Thoracic aorta (tissue), 2 donors: ENCODE data around the gene IQSEC1. TPM values are rescaled to one million over a fixed set of nuclear protein-coding genes. Genes with fewer than 3 reads are reported as not detected.
A peak's percentile ranks its signal among the peaks of the same experiment; 100 is the strongest.

Experiments used
- ATAC-seq: fragments of 150-250 bp; one replicate; pipeline ENCODE4 v1.8.0; 2017; ENCODE audit warnings: low read depth; ENCODE audit not compliant: insufficient number of reproducible peaks, low FRiP score
- DNase-seq: peaks from one replicate; pipeline ENCODE4 v3.0.0-alpha.2; 2020; ENCODE audit warnings: low spot score
- H3K27ac ChIP-seq, 2 donors: fragments of 200-600 bp; sonication (generic); 1 replicate in 1 of 2; 2 replicates in 1 of 2; pipeline ENCODE4 v1.5.1; 2016; ENCODE audit warnings: mild to moderate bottlenecking in 2 of 2, moderate library complexity in 2 of 2
- H3K27me3 ChIP-seq: fragments of 200-600 bp; sonication (generic); replicated peaks from 2 replicates; pipeline ENCODE4 v1.6.0; 2016; ENCODE audit warnings: mild to moderate bottlenecking; ENCODE audit not compliant: insufficient read depth
- H3K36me3 ChIP-seq: fragments of 200-600 bp; sonication (generic); one replicate; pipeline ENCODE4 v1.5.1; 2016
- H3K4me1 ChIP-seq, 2 donors: fragments of 200-600 bp; sonication (generic); 1 replicate in 1 of 2; 2 replicates in 1 of 2; pipeline versions ENCODE4 v1.5.1 to v1.6.0; 2016; ENCODE audit warnings: low read depth in 2 of 2, mild to moderate bottlenecking in 1 of 2; ENCODE audit not compliant: control insufficient read depth in 1 of 2
- H3K4me3 ChIP-seq: fragments of 200-600 bp; sonication (generic); 2 replicates; pipeline ENCODE4 v1.5.1; 2016; ENCODE audit warnings: mild to moderate bottlenecking
- H3K9me3 ChIP-seq: fragments of 200-600 bp; sonication (generic); 2 replicates; pipeline ENCODE4 v1.5.1; 2016
- total RNA-seq, 2 donors: library from RNA; depleted of rRNA; stranded (reverse); fragments of >200 nt; gene quantifications; one replicate each; pipeline versions ENCODE4 v1.1.0 to v1.2.3, GENCODE V29; 2016
- TF ChIP-seq, protein P1 (sequence below): fragments of 200-600 bp; sonication (generic); IDR thresholded peaks from one replicate; pipeline ENCODE4 v1.5.1; 2019; ENCODE audit warnings: antibody characterized with exemption

The IQSEC1 gene
- total RNA-seq, 2 donors from 2014 or later = 93.6 to 121 TPM

DNA sequence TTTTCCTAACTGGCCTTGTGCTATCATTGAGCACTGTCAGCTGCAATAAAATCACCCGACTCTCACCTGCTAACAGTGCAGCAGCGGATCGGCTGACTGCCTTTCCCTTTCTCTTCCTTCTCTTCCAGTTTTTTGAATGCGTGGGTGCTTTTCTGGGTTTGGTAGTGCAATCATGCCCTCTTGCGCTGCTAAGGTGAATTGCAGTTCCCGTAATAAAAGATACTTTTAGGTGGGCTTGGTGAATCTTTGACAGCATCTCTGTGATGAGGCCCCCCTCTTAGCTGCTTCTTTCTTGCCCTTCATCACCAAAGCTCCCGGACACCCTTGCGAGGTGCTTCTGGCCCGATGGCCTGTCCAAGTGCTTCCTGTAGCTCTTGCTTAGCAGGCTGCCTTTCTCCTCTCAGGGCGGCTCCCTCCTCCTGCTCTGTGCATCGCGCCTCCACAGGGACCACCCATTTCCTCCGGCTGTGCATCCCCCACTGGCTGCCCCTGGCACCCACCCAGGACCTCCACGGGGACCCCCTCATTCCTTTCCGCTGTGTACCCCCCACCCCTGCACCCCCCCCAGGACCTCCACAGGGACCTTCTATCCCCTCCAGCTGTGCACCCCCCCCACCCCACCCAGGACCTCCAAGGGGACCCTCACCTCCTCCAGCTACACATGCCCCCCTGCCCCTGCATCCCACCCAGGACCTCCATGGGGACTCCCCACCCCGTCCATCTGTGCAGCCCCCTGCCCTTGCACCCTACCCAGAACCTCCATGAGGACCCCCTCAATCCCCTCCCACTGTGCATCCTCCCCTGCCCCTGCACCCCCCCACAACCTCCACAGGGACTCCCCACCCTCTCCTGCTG is 181.0 kb downstream of the IQSEC1 start:
- Histone ChIP-seq H3K4me3 (peak overlapping the region; percentile 63), H3K4me1 (peaks cover 15 to 46% of the 10 kb centered on the region in 2 donors), H3K27me3 (no peaks in the 10 kb centered on the region), H3K27ac (peak overlapping the region; percentile 46 to 54), H3K9me3 (no peaks in the 10 kb centered on the region), H3K36me3 (no peaks in the 10 kb centered on the region)
- ATAC-seq (no peak), DNase-seq (no peak)
- TF ChIP-seq, protein P1, sequence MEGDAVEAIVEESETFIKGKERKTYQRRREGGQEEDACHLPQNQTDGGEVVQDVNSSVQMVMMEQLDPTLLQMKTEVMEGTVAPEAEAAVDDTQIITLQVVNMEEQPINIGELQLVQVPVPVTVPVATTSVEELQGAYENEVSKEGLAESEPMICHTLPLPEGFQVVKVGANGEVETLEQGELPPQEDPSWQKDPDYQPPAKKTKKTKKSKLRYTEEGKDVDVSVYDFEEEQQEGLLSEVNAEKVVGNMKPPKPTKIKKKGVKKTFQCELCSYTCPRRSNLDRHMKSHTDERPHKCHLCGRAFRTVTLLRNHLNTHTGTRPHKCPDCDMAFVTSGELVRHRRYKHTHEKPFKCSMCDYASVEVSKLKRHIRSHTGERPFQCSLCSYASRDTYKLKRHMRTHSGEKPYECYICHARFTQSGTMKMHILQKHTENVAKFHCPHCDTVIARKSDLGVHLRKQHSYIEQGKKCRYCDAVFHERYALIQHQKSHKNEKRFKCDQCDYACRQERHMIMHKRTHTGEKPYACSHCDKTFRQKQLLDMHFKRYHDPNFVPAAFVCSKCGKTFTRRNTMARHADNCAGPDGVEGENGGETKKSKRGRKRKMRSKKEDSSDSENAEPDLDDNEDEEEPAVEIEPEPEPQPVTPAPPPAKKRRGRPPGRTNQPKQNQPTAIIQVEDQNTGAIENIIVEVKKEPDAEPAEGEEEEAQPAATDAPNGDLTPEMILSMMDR = peak; percentile 91

DNA sequence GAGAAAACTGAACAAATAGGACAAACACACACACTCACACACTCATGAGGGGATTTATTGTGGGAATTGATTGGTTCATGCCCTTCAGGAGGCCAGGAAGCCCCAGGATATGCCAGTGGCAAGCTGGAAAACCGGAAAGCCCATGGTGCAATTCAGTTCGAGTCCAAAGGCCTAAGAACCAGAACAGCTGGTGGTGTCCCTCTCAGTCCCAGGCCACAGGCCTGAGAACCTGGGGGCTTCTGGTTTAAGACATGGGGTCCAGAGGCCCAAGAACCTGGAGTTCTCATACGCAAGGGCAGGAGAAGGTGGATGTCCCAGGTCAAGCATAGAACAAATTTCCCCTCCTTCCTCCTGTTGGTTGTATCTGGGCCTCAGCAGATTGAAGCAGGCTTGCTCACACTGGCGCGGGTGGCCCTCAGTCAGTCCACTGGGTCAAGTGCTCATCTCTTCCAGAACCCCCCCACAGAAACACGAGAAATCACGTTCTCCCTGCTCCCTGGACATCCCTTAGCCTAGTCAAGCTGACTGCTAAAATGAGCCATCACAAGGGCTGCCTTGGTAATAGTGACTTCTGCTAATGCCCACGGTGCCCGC is 181.7 kb downstream of the IQSEC1 start:
- Histone ChIP-seq H3K4me3 (peak overlapping the region; percentile 63), H3K9me3 (no peaks in the 10 kb centered on the region), H3K27me3 (no peaks in the 10 kb centered on the region), H3K36me3 (no peaks in the 10 kb centered on the region), H3K27ac (peak overlapping the region; percentile 46 to 54), H3K4me1 (peaks cover 15 to 39% of the 10 kb centered on the region in 2 donors)
- DNase-seq = no peak
- no peak for ATAC-seq
- TF ChIP-seq, protein P1 = no peak

DNA sequence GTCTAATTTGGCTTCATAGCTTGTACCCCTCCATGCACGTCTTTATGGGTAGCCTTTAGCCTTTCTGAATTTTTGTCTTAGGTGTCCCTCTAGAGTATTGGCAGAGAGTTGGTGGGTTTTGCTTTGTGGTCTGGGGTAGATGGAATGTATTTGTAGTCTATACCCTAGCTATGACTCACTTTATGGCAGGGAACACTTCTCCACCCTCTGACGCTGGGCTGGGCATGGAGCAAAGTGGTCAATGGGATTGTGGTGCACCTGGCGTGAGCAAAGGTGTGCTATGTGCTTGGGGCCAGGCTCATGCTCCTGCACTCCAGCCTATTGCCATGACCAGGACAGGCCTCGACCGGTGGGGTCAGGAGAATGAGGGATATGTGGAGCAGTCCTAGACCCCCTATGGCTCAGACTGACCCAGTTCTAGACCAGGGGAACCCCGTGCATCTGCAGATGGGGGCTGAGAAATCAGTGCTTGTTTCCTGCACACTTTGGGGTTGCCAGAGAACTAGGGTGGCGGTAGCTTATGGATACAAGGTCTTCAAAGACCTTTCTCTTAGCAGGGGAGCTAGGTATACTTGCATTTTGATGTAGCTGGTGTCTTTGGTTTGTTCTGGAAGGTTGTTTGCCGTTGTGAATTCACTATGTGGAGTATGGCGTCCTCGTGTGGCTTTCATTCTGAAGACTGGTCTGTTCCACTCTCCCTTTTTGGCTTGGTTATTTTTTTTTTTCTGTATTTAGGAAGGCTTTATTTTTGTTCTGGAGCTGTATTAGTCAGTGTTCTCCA is 182.4 kb downstream of the IQSEC1 start:
- H3K9me3 ChIP-seq = no peaks in the 10 kb centered on the region
- H3K27ac ChIP-seq = peak overlapping the region; percentile 46 to 54
- ATAC-seq (peak; percentile 59), DNase-seq (no peak)
- peaks cover 8 to 34% of the 10 kb centered on the region in 2 donors for H3K4me1 ChIP-seq
- H3K4me3 ChIP-seq = no peak overlapping the region
- H3K36me3 ChIP-seq = no peaks in the 10 kb centered on the region
- TF ChIP-seq, protein P1 = peak; percentile 19
- no peaks in the 10 kb centered on the region for H3K27me3 ChIP-seq

DNA sequence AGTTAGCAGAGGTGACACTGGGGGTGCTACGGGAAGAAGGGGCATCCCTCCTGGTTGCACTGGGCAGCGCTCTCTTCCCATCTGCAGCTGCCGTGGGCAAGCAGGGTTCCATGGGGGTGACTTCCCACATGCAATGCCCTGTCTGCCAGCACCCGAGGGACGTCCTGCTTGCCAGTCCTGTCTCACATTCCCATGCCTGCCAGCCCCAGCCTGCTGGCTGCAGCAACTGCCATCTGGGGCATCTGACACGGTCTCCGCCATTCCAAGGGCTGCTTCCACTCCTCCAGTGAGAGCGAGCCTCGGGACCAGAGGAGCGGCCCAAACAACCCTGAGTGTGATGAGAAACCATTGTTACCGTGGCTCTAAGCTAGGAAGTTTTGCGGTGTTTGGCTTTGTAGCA is 186.5 kb downstream of the IQSEC1 start:
- TF ChIP-seq, protein P1 = no peak
- Histone ChIP-seq H3K27ac (no peak overlapping the region), H3K4me1 (peaks cover 3 to 37% of the 10 kb centered on the region in 2 donors), H3K36me3 (no peaks in the 10 kb centered on the region), H3K9me3 (no peaks in the 10 kb centered on the region), H3K4me3 (no peak overlapping the region), H3K27me3 (no peaks in the 10 kb centered on the region)
- DNase-seq (no peak), ATAC-seq (no peak)
